ENCODE results near the gene ABCG8.

GRCh38 chr2:43825841-43826240 lies 12.9 kb upstream of the ABCG8 start:
- TF ChIP-seq CTCF (IDR thresholded peaks at IDR 0.05 in 2 of 3, conservative IDR thresholded peaks at IDR 0.05 in 1 of 3; ENCODE audit: insufficient read depth in 2 of 3, low read depth in 1 of 3, low read length in 3 of 3) (no peak), TAF1 (IDR thresholded peaks at IDR 0.05; ENCODE audit: control insufficient read depth, extremely low read depth, insufficient read depth, low read length, severe bottlenecking) (no peak), CEBPB (tag; IDR thresholded peaks at IDR 0.05) (no peak), ZNF511 (CRISPR knock-in tag; IDR thresholded peaks at IDR 0.05) (no peak)

Data from K562 (cell line).